GM12878 (cell line): ENCODE results near the gene C18orf63. TPM values are rescaled to one million over a fixed set of nuclear protein-coding genes. Genes with fewer than 3 reads are reported as not detected.

Experiments used
- ATAC-seq: fragments of 200-7000 bp; cut with Tn5 transposase; 3 replicates; pipeline ENCODE4 v1.9.1; 2020; ENCODE audit warnings: mild to moderate bottlenecking, moderate library complexity
- BruUV-seq: library from RNA; stranded (reverse); fragments of 400-500 nt; replicated peaks from 2 replicates; lab custom pipeline; 2021; lab: Mats Ljungman, UMichigan
- CTCF ChIA-PET: fragments of 300-600 bp; sonication (Branson Sonifier 250); formaldehyde crosslinking; extraction: SDS; loops from one replicate; lab custom pipeline; 2021; ENCODE audit warnings: inconsistent platforms; lab: Yijun Ruan, JAX
- POLR2A ChIA-PET: fragments of 350-600 bp; formaldehyde crosslinking; extraction: SDS; loops from one replicate; lab custom pipeline; 2021; ENCODE audit warnings: inconsistent platforms; lab: Charles Lee
- RAD21 ChIA-PET: fragments of 300-600 bp; sonication (Branson Sonifier 250); formaldehyde crosslinking; loops from one replicate; lab custom pipeline; 2023; ENCODE audit warnings: antibody characterized with exemption; ENCODE audit not compliant: unreplicated experiment; lab: Charles Lee
- SMC1A ChIA-PET: fragments of 300-600 bp; sonication (Branson Sonifier 250); formaldehyde crosslinking; loops from one replicate; lab custom pipeline; 2023; ENCODE audit not compliant: unreplicated experiment, uncharacterized antibody; lab: Charles Lee
- DNase-seq: peaks from one replicate; pipeline ENCODE4 v3.0.0-alpha.2; 2011; ENCODE audit warnings: low read depth, low spot score
- FAIRE-seq: peaks from 3 replicates; lab custom pipeline; 2011; peaks lifted over from hg19 to GRCh38; lab: Jason Lieb, UNC
- H2AFZ ChIP-seq: 2 replicates; pipeline ENCODE4 v1.6.0; 2011; ENCODE audit warnings: low read depth, low read length, control low read depth; ENCODE audit not compliant: control insufficient read depth
- H3K27ac ChIP-seq: 2 replicates; pipeline ENCODE4 v1.5.1; 2011; ENCODE audit warnings: control low read depth; ENCODE audit not compliant: control insufficient read depth, insufficient read depth
- H3K27me3 ChIP-seq, 2 experiments: replicated peaks in 1 of 2; 2 replicates each; pipeline versions ENCODE4 v1.6.0 to v1.6.1; 2011; ENCODE audit warnings: low read length in 1 of 2; ENCODE audit not compliant: control insufficient read depth in 2 of 2, insufficient read depth in 2 of 2
- H3K36me3 ChIP-seq, 2 experiments: 2 replicates each; pipeline ENCODE4 v1.5.1; 2011; ENCODE audit warnings: low read length in 1 of 2; ENCODE audit not compliant: control insufficient read depth in 2 of 2, insufficient read depth in 2 of 2
- H3K4me1 ChIP-seq: 2 replicates; pipeline ENCODE4 v1.6.1; 2011; ENCODE audit warnings: mild to moderate bottlenecking, low read length, moderate library complexity, mixed read lengths; ENCODE audit not compliant: control insufficient read depth, insufficient read depth
- H3K4me2 ChIP-seq: 2 replicates; pipeline ENCODE4 v1.6.0; 2011; ENCODE audit warnings: control low read depth; ENCODE audit not compliant: control insufficient read depth, insufficient read depth
- H3K4me3 ChIP-seq: fragments of 200-600 bp; sonication (generic); 2 replicates; pipeline ENCODE4 v1.5.1; 2016
- H3K79me2 ChIP-seq: 2 replicates; pipeline ENCODE4 v1.6.0; 2011; ENCODE audit warnings: low read length; ENCODE audit not compliant: control insufficient read depth, insufficient read depth
- H3K9ac ChIP-seq: 2 replicates; pipeline ENCODE4 v1.8.0; 2011; ENCODE audit warnings: low read length, control low read depth, mixed read lengths; ENCODE audit not compliant: control insufficient read depth, insufficient read depth
- H3K9me3 ChIP-seq: replicated peaks from 3 replicates; pipeline ENCODE4 v1.5.1; 2011; ENCODE audit warnings: mild to moderate bottlenecking, low read length; ENCODE audit not compliant: control insufficient read depth, insufficient read depth
- H4K20me1 ChIP-seq: 2 replicates; pipeline ENCODE4 v1.6.0; 2011; ENCODE audit not compliant: control insufficient read depth, insufficient read depth
- BRCA1 ChIP-seq: IDR thresholded peaks from 2 replicates; pipeline ENCODE4 v1.6.1; 2011; ENCODE audit warnings: low read depth, low read length, improper control_type of control experiment
- ESRRA ChIP-seq: IDR thresholded peaks from 2 replicates; pipeline ENCODE4 v1.6.1; 2012; ENCODE audit warnings: mild to moderate bottlenecking, low read length, improper control_type of control experiment
- KAT2A ChIP-seq: conservative IDR thresholded peaks from 2 replicates; pipeline ENCODE4 v1.6.1; 2011; ENCODE audit warnings: low read depth, low read length; ENCODE audit not compliant: control insufficient read depth
- LARP7 ChIP-seq: fragments of 450-650 bp; IDR thresholded peaks from 2 replicates; pipeline ENCODE4 v1.6.1; 2017; ENCODE audit warnings: mild to moderate bottlenecking
- MTA2 ChIP-seq: fragments of 450-650 bp; IDR thresholded peaks from 2 replicates; pipeline ENCODE4 v1.6.1; 2016; ENCODE audit warnings: low read depth, mild to moderate bottlenecking, moderate library complexity
- MYB ChIP-seq: fragments of 150-350 bp; IDR thresholded peaks from 2 replicates; pipeline ENCODE4 v1.6.1; 2014; ENCODE audit warnings: mild to moderate bottlenecking, low read depth, low read length, borderline replicate concordance
- REST ChIP-seq: IDR thresholded peaks from 2 replicates; pipeline ENCODE4 v1.6.1; 2012; ENCODE audit warnings: mild to moderate bottlenecking, low read depth, low read length
- SREBF2 ChIP-seq: IDR thresholded peaks from 2 replicates; pipeline ENCODE4 v1.6.1; 2012; ENCODE audit warnings: mild to moderate bottlenecking, low read length
- TCF12 ChIP-seq: IDR thresholded peaks from 2 replicates; pipeline ENCODE4 v1.6.1; 2011; ENCODE audit warnings: low read depth, mild to moderate bottlenecking, low read length
- TCF3 ChIP-seq: IDR thresholded peaks from 2 replicates; pipeline ENCODE4 v1.6.1; 2012; ENCODE audit warnings: low read depth, mild to moderate bottlenecking, low read length, borderline replicate concordance; ENCODE audit not compliant: insufficient read depth
- ZNF217 ChIP-seq: fragments of 450-650 bp; IDR thresholded peaks from 2 replicates; pipeline ENCODE4 v1.6.1; 2017; ENCODE audit warnings: antibody characterized with exemption, mild to moderate bottlenecking
- ZSCAN29 ChIP-seq: fragments of 450-650 bp; IDR thresholded peaks from 2 replicates; pipeline ENCODE4 v1.6.1; 2017; ENCODE audit warnings: mild to moderate bottlenecking, moderate library complexity
- WGBS: methylation state at CpG from one replicate; pipeline ENCODE4 v1.1.6; 2016; ENCODE audit warnings: low lambda C conversion rate; ENCODE audit not compliant: insufficient replicate concordance, insufficient coverage; ENCODE audit errors: missing lambda C conversion rate; 5-methylcytosine and 5-hydroxymethylcytosine counted together
- in situ Hi-C: fragments of 300-500 bp; cut with MboI; formaldehyde crosslinking; loops from 9 replicates; pipeline ENCODE4 v1.14.3; 2018; ENCODE audit warnings: mixed read lengths
- intact Hi-C: fragments of 100-400 bp; cut with micrococcal nuclease; formaldehyde crosslinking; loops from one replicate; pipeline ENCODE4 v1.14.2; 2022; ENCODE audit not compliant: unreplicated experiment
- polyA plus RNA-seq, 11 experiments: library from polyadenylated mRNA; depleted of rRNA in 4 of 11; unstranded in 6 of 11; stranded (reverse) in 5 of 11; fragments of >200 nt; fragmentation: Nextera tagmentation in 4 of 11; fragmentation: Illumina TruSeq in 1 of 11; extraction: Ambion mirVana in 4 of 11; extraction: Trizol in 1 of 11; gene quantifications; 1 replicate in 1 of 11; 2 replicates in 10 of 11; pipeline versions ENCODE4 v1.2.1 to v1.2.3, GENCODE V29; 2011 to 2016; ENCODE audit warnings: inconsistent platforms in 2 of 11, missing spikeins in 2 of 11, low read depth in 1 of 11
- total RNA-seq, 4 experiments: library from RNA; depleted of rRNA in 3 of 4; stranded (reverse); fragments of >200 nt in 3 of 4; fragmentation: Illumina TruSeq in 1 of 4; extraction: Trizol in 1 of 4; gene quantifications; 2 replicates each; pipeline versions ENCODE4 v1.2.1 to v1.2.3, GENCODE V29; 2013 to 2021

The C18orf63 gene
- total and polyA plus RNA-seq, 10 of the 15 experiments (the other 5 are each of a cell fraction or from before 2014, with no cell fraction given) = not detected

GRCh38 chr18:74273394-74273793, 42.2 kb upstream of the C18orf63 start:
- BruUV-seq = no TSS peak
- ATAC-seq (no peak), DNase-seq (no peak), FAIRE-seq (no peak)
- H3K4me1 ChIP-seq = no peaks in the 10 kb centered on the region
- H3K4me2 ChIP-seq = no peak overlapping the region
- ChIA-PET SMC1A (interaction anchor here (0.7 to 1.5 kb wide), 4 partner anchors 9 to 83 kb away, joined by 3 to 5 read pairs (median 4); no protein-coding TSS in a partner anchor), POLR2A (no interaction called here), RAD21 (no interaction called here), CTCF (no interaction called here)
- no peak overlapping the region for H3K4me3 ChIP-seq
- no peaks in the 10 kb centered on the region for H4K20me1 ChIP-seq
- no peaks in the 10 kb centered on the region for H3K79me2 ChIP-seq
- no peaks in the 10 kb centered on the region for H3K27me3 ChIP-seq
- TF ChIP-seq ZSCAN29 (no peak), TCF12 (no peak), MYB (no peak)
- 98% methylated on average over 3 of the region's 3 CpGs for WGBS
- in situ Hi-C loops = no loop called here
- no peak overlapping the region for H3K27ac ChIP-seq
- intact Hi-C loops = no loop called here
- no peaks in the 10 kb centered on the region; a peak in 1 of 4 replicates for H3K36me3 ChIP-seq
- no peak overlapping the region for H2AFZ ChIP-seq
- H3K9ac ChIP-seq = no peak overlapping the region
- H3K9me3 ChIP-seq = no peaks in the 10 kb centered on the region

GRCh38 chr18:74274700-74275099, 40.9 kb upstream of the C18orf63 start:
- BruUV-seq = no TSS peak
- ATAC-seq (no peak), FAIRE-seq (no peak), DNase-seq (no peak)
- no peaks in the 10 kb centered on the region for H3K9me3 ChIP-seq
- H3K36me3 ChIP-seq = no peaks in the 10 kb centered on the region; a peak in 1 of 4 replicates
- ChIA-PET RAD21 (no interaction called here), SMC1A (interaction anchor here (1.3 kb wide), 1 partner anchor 8 kb away, joined by 3 read pairs; no protein-coding TSS in a partner anchor), POLR2A (no interaction called here), CTCF (no interaction called here)
- H3K27ac ChIP-seq = no peak overlapping the region
- H3K27me3 ChIP-seq = no peaks in the 10 kb centered on the region
- H3K9ac ChIP-seq = no peak overlapping the region
- 81% methylated on average over 4 of the region's 4 CpGs for WGBS
- H3K79me2 ChIP-seq = no peaks in the 10 kb centered on the region
- no peak overlapping the region for H3K4me2 ChIP-seq
- H3K4me3 ChIP-seq = no peak overlapping the region
- in situ Hi-C loops = no loop called here
- intact Hi-C loops = no loop called here
- no peak overlapping the region for H2AFZ ChIP-seq
- no peaks in the 10 kb centered on the region for H4K20me1 ChIP-seq
- H3K4me1 ChIP-seq = no peaks in the 10 kb centered on the region
- TF ChIP-seq ESRRA (no peak), TCF3 (no peak), MTA2 (no peak), SREBF2 (no peak), ZNF217 (no peak), KAT2A (no peak), REST (no peak), BRCA1 (no peak), LARP7 (no peak)
